NCI-H69 (cell line): ENCODE measurements around the gene LONP2.

Source experiments
- DNase-seq: peaks from one replicate; lab custom pipeline; 2025; lab: John Stamatoyannopoulos, UW

Gene LONP2

GRCh38 chr16:48244080-48244862 lies at the start of gene LONP2:
TSS of gene LONP2 (plus strand) at chr16:48244300. CDS start at chr16:48244389, 89 bp downstream.
- peak; percentile 89 for DNase-seq

GRCh38 chr16:48194828-48195556 lies 49.1 kb upstream of the LONP2 start:
- peak; percentile 85 for DNase-seq

- DNase-seq: no peak
Measured at GRCh38 chr16:48197294-48197693, 46.8 kb upstream of the LONP2 start.

- no peak for DNase-seq
Measured at GRCh38 chr16:48201515-48202201, 42.4 kb upstream of the LONP2 start.

- no peak for DNase-seq
Measured at GRCh38 chr16:48203974-48204824, 39.9 kb upstream of the LONP2 start.

GRCh38 chr16:48204825-48205151 lies 39.3 kb upstream of the LONP2 start:
- DNase-seq: no peak

- no peak for DNase-seq
Measured at GRCh38 chr16:48206594-48207242, 37.4 kb upstream of the LONP2 start.

GRCh38 chr16:48210747-48211146 lies 33.4 kb upstream of the LONP2 start:
- no peak for DNase-seq

GRCh38 chr16:48212033-48212432 lies 32.1 kb upstream of the LONP2 start:
- DNase-seq: no peak

GRCh38 chr16:48215738-48216137 lies 28.4 kb upstream of the LONP2 start:
- no peak for DNase-seq

GRCh38 chr16:48217708-48218107 lies 26.4 kb upstream of the LONP2 start:
- DNase-seq: no peak

GRCh38 chr16:48218473-48218872 lies 25.6 kb upstream of the LONP2 start:
- DNase-seq: no peak

GRCh38 chr16:48220891-48221290 lies 23.2 kb upstream of the LONP2 start:
- no peak for DNase-seq

GRCh38 chr16:48223490-48223889 lies 20.6 kb upstream of the LONP2 start:
- DNase-seq: no peak

GRCh38 chr16:48225456-48225855 lies 18.6 kb upstream of the LONP2 start:
- DNase-seq: no peak

GRCh38 chr16:48231727-48232492 lies 12.2 kb upstream of the LONP2 start:
- DNase-seq: peak; percentile 18

- DNase-seq: no peak
Measured at GRCh38 chr16:48232493-48233040, 11.5 kb upstream of the LONP2 start.

GRCh38 chr16:48234630-48235029 lies 9.5 kb upstream of the LONP2 start:
- DNase-seq: no peak

- DNase-seq: no peak
Measured at GRCh38 chr16:48235058-48235555, 9.0 kb upstream of the LONP2 start.

GRCh38 chr16:48235556-48236136 lies 8.5 kb upstream of the LONP2 start:
- no peak for DNase-seq
